Motor neuron (in vitro differentiated cells): ENCODE measurements around the gene MARCHF4. TPM values are rescaled to one million over a fixed set of nuclear protein-coding genes. Genes with fewer than 3 reads are reported as not detected.
A peak's percentile ranks its signal among the peaks of the same experiment; 100 is the strongest.

ENCODE experiments used
- ATAC-seq, 8 experiments: fragments of 200-7000 bp; cut with Tn5 transposase; replicated peaks in 6 of 8; 2 replicates each; pipeline ENCODE4 v1.8.0; 2021; ENCODE audit warnings: mild to moderate bottlenecking in 8 of 8, moderate library complexity in 8 of 8
- H3K27ac ChIP-seq, 2 donors: fragments of 250-450 bp; sonication (Bioruptor Pico); 2 replicates each; pipeline ENCODE4 v1.9.0; 2021; ENCODE audit warnings: antibody characterized with exemption in 2 of 2, mild to moderate bottlenecking in 2 of 2, moderate library complexity in 1 of 2
- H3K4me1 ChIP-seq, 2 donors: fragments of 250-450 bp; sonication (Bioruptor Pico); replicated peaks in 1 of 2; 2 replicates each; pipeline ENCODE4 v1.6.1; 2021; ENCODE audit warnings: antibody characterized with exemption in 2 of 2, mild to moderate bottlenecking in 2 of 2, moderate library complexity in 1 of 2
- H3K4me3 ChIP-seq, 5 donors: fragments of 250-450 bp; sonication (Bioruptor Pico); 2 replicates each; pipeline ENCODE4 v1.9.0; 2021; ENCODE audit warnings: antibody characterized with exemption in 5 of 5, mild to moderate bottlenecking in 5 of 5, moderate library complexity in 4 of 5
- WGBS, 10 experiments: fragments of 450-650 bp; shearing (Covaris generic); methylation state at CpG; one replicate each; pipeline ENCODE4 v1.0.0; 2022; 5-methylcytosine and 5-hydroxymethylcytosine counted together
- in situ Hi-C, 9 experiments: fragments of 400-800 bp; cut with MboI; loops; one replicate each; pipeline ENCODE4 v1.15.0; 2021; ENCODE audit warnings: low sequenced_read_pairs in 9 of 9, low pct_unique_long_range_greater_than_20kb in 2 of 9; ENCODE audit not compliant: unreplicated experiment in 9 of 9
- total RNA-seq, 8 experiments: library from RNA; unstranded; fragments of 300-600 nt; gene quantifications; 2 replicates each; pipeline versions ENCODE4 v1.2.3 to v1.2.4, GENCODE V29; 2022

MARCHF4 gene
- total RNA-seq, 8 experiments from 2014 or later = 0.13 to 6.2 (median 2.6) TPM

- WGBS, 10 experiments = 57% methylated on average over 1 of the region's 1 CpG; no CpG with 5 or more reads in 9 of the 10 experiments
- no peak overlapping the region for H3K27ac ChIP-seq
- in situ Hi-C loops = no loop called here
- H3K4me3 ChIP-seq = no peak overlapping the region
- H3K4me1 ChIP-seq = peaks cover 32 to 33% of the 10 kb centered on the region in 2 donors
- ATAC-seq = peak in 3 of 8 experiments; percentile 12 to 25 (median 12)
Observed at GRCh38 chr2:216340280-216340631, 32.0 kb downstream of the MARCHF4 start.

DNA sequence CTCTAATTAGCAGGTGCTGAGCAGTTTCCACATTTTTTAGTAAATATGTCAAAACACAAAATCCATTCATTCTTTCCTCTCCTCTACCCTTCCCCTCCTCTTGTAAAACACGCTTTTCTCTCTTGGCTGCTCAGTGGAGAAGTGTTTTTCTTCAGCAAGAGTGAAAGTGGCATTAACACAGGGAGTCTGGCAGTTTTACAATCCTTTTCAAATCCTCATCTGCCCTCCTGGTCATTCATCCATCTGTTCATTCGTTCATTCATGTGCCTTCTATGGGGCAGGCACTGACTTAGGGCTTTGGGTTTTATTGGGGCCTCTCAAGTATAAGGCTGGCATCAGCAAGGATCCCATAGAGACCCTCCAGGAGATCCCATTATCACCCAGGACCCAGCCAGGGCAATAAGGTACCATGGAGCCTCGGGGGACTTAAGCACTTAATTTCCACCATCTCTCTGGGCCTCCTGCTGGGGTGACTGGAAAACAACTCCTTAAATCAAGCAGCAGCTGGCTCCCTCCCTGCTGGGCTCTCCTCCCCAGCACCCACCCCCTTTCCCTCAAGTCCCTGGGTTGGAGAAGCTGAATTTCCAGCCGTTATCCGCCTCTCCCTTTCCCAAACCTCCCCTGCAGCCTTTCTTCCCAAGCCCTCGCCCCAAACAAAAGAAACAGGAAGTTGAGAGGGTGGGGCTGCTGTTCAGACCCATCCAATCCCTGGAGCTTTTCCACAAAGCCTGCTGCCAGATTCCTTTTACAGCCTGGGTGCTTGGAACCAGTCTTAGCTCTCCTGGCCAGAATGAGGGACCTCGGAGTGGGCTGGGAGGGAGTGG lies 32.6 kb downstream of the MARCHF4 start:
- WGBS, 10 experiments = 0 to 90% (median 34%) methylated on average over 1 to 5 of the region's 7 CpGs; no CpG with 5 or more reads in 1 of the 10 experiments
- in situ Hi-C loops = no loop called here
- peaks cover 26 to 27% of the 10 kb centered on the region in 2 donors for H3K4me1 ChIP-seq
- no peak overlapping the region for H3K4me3 ChIP-seq
- ATAC-seq = peak; percentile 20 to 86 (median 78)
- peak overlapping the region; percentile 12 to 47 for H3K27ac ChIP-seq

DNA sequence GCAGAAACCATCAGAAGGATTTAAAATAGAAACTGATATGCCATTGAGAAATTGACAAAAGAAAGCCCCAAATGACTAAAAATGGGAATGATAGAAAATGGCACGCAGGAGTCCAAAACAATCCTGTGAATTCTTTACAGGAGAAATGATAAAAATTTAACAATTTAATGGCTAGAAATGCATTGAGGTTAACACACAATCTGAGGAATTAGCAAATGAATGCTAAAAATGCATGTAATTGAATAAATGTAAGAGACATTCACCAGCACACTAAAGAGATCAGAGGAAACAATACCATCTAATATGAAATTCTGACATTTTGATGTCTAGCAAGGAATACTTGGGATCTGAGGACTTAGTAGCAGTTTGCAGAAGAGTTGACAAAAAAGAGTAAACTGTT lies 37.0 kb downstream of the MARCHF4 start:
- H3K27ac ChIP-seq = no peak overlapping the region
- no peak for ATAC-seq
- no peak overlapping the region for H3K4me3 ChIP-seq
- peaks cover 10 to 12% of the 10 kb centered on the region in 2 donors for H3K4me1 ChIP-seq
- WGBS, 10 experiments = 38 to 100% (median 84%) methylated on average over 1 of the region's 1 CpG; no CpG with 5 or more reads in 2 of the 10 experiments
- in situ Hi-C loops = no loop called here

GRCh38 chr2:216328347-216328746 lies 43.9 kb downstream of the MARCHF4 start:
- no peak overlapping the region for H3K27ac ChIP-seq
- in situ Hi-C loops = no loop called here
- H3K4me1 ChIP-seq = no peaks in the 10 kb centered on the region
- 57 to 100% (median 86%) methylated on average over 1 to 5 of the region's 5 CpGs; no CpG with 5 or more reads in 3 of the 10 experiments for WGBS, 10 experiments
- no peak overlapping the region for H3K4me3 ChIP-seq
- ATAC-seq = peak in 2 of 8 experiments; percentile 23 to 45

DNA sequence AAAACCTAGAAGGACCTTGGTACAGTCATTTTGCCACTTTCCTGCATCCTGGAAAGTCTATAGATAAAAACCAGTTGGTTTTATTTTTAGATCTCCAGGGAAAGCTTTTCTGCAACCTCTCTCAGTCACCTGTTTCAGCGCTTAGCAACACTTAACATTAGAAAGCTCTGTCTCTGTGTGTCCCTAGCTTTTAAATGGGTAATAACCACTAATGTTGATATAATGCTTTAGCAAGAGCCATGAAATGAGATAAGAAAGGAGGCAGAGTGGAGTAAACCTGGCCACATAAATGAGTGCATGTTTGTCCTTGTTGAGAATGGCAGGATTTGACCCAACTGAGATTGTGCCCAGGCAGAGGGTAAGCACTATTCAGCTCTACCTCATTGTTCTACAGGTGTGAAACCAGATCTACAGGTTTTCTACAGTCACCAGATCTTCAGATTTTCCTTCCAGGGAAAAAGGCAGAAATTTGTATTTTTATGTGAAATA lies 44.8 kb downstream of the MARCHF4 start:
- ATAC-seq = no peak
- WGBS, 10 experiments = 67 to 100% (median 83%) methylated on average over 1 of the region's 1 CpG; no CpG with 5 or more reads in 4 of the 10 experiments
- in situ Hi-C loops = no loop called here
- Histone ChIP-seq H3K27ac (no peak overlapping the region), H3K4me3 (no peak overlapping the region), H3K4me1 (no peaks in the 10 kb centered on the region)

Other genes with a start within 250 kb of the MARCHF4 start
- gene SMARCAL1, start 40.0 kb upstream of the MARCHF4 start, total RNA-seq = 10 to 100 TPM in 7 of 8 experiments, 1 to 10 TPM in 1; 9.5 to 19.0 (median 14.7) TPM
- over 10,000 TPM in 2 of 8 experiments, 1,000 to 10,000 TPM in 6; 3,612 to 10,644 (median 7,477) TPM for gene RPL37A, start 126.4 kb upstream of the MARCHF4 start, total RNA-seq